WTC11 (cell line): Measurements from ENCODE around the gene SNRNP25. TPM values are rescaled to one million over a fixed set of nuclear protein-coding genes. Genes with fewer than 3 reads are reported as not detected.

Experiments
- ATAC-seq: fragments of 200-7000 bp; cut with Tn5 transposase; 2 replicates; pipeline ENCODE4 v1.10.0; 2021; ENCODE audit warnings: mild to moderate bottlenecking, moderate library complexity
- CTCF ChIA-PET: fragments of 300-600 bp; sonication (Branson Sonifier 250); formaldehyde crosslinking; loops from one replicate; lab custom pipeline; 2021; ENCODE audit warnings: antibody characterized with exemption; lab: Charles Lee
- POLR2A ChIA-PET: fragments of 350-600 bp; sonication (Branson Sonifier 250); formaldehyde crosslinking; loops from one replicate; lab custom pipeline; 2021; ENCODE audit warnings: antibody characterized with exemption; lab: Charles Lee
- DNase-seq: peaks from one replicate; pipeline ENCODE4 v3.0.0; 2021; ENCODE audit warnings: low spot score
- H3K27ac Mint-ChIP-seq: 2 replicates; pipeline ENCODE4 v1.8.0; 2021; ENCODE audit warnings: mixed read lengths
- H3K27me3 Mint-ChIP-seq: 2 replicates; pipeline ENCODE4 v1.8.0; 2021; ENCODE audit warnings: low read depth, mild to moderate bottlenecking, moderate library complexity, mixed read lengths
- H3K36me3 Mint-ChIP-seq: 2 replicates; pipeline ENCODE4 v1.8.0; 2021; ENCODE audit warnings: mixed read lengths
- H3K4me1 Mint-ChIP-seq: 2 replicates; pipeline ENCODE4 v1.8.0; 2022; ENCODE audit warnings: mixed read lengths
- H3K4me3 Mint-ChIP-seq: 2 replicates; pipeline ENCODE4 v1.8.0; 2021; ENCODE audit warnings: mild to moderate bottlenecking, moderate library complexity, mixed read lengths
- H3K9me3 Mint-ChIP-seq: 2 replicates; pipeline ENCODE4 v1.8.0; 2021; ENCODE audit warnings: mixed read lengths
- CTCF ChIP-seq: fragments of 200-600 bp; IDR thresholded peaks from 2 replicates; pipeline ENCODE4 v1.8.0; 2022; ENCODE audit warnings: antibody characterized with exemption
- SMAD4 ChIP-seq: sonication (generic); formaldehyde crosslinking; IDR thresholded peaks from 2 replicates; pipeline ENCODE4 v1.8.0; 2022; ENCODE audit warnings: mild to moderate bottlenecking, missing genetic modification reagents
- ZNF396 ChIP-seq: fragments of 250-450 bp; sonication (Bioruptor Pico); IDR thresholded peaks from 2 replicates; pipeline ENCODE4 v1.8.0; 2021; ENCODE audit warnings: mild to moderate bottlenecking, moderate library complexity, borderline replicate concordance
- microRNA-seq: library from miRNA; unstranded; fragments of <30 nt; microRNA quantifications from one replicate; pipeline ENCODE4 v1.2.0, GENCODE V29; 2022; ENCODE audit warnings: borderline number of aligned reads
- total RNA-seq: library from RNA; stranded (reverse); gene quantifications from 3 replicates; pipeline ENCODE4 v1.2.3, GENCODE V29; 2021
- TF ChIP-seq, protein P1 (sequence below): sonication (generic); formaldehyde crosslinking; IDR thresholded peaks from 2 replicates; pipeline ENCODE4 v1.8.1; 2022; ENCODE audit warnings: mild to moderate bottlenecking, moderate library complexity, missing genetic modification reagents

The SNRNP25 gene
- total RNA-seq, 1 experiment from 2014 or later: 55.9 TPM

GRCh38 chr16:106623-107324 lies 53.1 kb downstream of the SNRNP25 start:
- CTCF ChIA-PET: interaction anchor here (0.6 to 5.7 kb wide), 59 partner anchors 9 to 1604 kb away, joined by 3 to 97 read pairs (median 4); partner anchors contain the start of genes AXIN1, DECR2, HBM and HBQ1
- H3K9me3 Mint-ChIP-seq: no peaks in the 10 kb centered on the region
- H3K27ac Mint-ChIP-seq: peak overlapping the region; percentile 32; the same call in 1 of the 2 replicates
- DNase-seq (peak; percentile 50), ATAC-seq (peak; percentile 87)
- POLR2A ChIA-PET: interaction anchor here (0.5 to 0.7 kb wide), 5 partner anchors 10 to 215 kb away, joined by 3 to 5 read pairs (median 3); partner anchors contain the start of gene RHBDF1
- no peak for TF ChIP-seq SMAD4 (CRISPR knock-in tag)
- no peak for TF ChIP-seq ZNF396 (CRISPR knock-in tag)
- peak; percentile 84 for TF ChIP-seq CTCF
- TF ChIP-seq, protein P1, sequence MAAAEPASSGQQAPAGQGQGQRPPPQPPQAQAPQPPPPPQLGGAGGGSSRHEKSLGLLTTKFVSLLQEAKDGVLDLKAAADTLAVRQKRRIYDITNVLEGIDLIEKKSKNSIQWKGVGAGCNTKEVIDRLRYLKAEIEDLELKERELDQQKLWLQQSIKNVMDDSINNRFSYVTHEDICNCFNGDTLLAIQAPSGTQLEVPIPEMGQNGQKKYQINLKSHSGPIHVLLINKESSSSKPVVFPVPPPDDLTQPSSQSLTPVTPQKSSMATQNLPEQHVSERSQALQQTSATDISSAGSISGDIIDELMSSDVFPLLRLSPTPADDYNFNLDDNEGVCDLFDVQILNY (CRISPR knock-in tag): no peak
- H3K4me3 Mint-ChIP-seq: no peak overlapping the region
- peaks cover 19% of the 10 kb centered on the region for H3K36me3 Mint-ChIP-seq
- H3K4me1 Mint-ChIP-seq: 0 out of 2 replicates have a peak, but pooled peaks cover 3% of the 10 kb centered on the region
- H3K27me3 Mint-ChIP-seq: no peaks in the 10 kb centered on the region

Small RNA genes within 50 kb of the gene (microRNA-seq; reads per million reads assigned to microRNA genes)
- gene MIR6859-4: not detected

Other genes starting within 250 kb of the SNRNP25 start
- gene POLR3K, start 220 bp upstream of the SNRNP25 start, total RNA-seq: 37.9 to 40.1 TPM (median 38.6 TPM) in 3 replicates
- gene RHBDF1, start 18.8 kb downstream of the SNRNP25 start, total RNA-seq: 40.9 to 60.8 TPM (median 44.2 TPM) in 3 replicates
- gene MPG, start 24.4 kb downstream of the SNRNP25 start, total RNA-seq: 60.0 to 62.0 TPM (median 60.0 TPM) in 3 replicates
- gene NPRL3, start 84.8 kb downstream of the SNRNP25 start, total RNA-seq: 41.1 to 47.9 TPM (median 45.7 TPM) in 3 replicates
- gene HBZ, start 98.8 kb downstream of the SNRNP25 start, total RNA-seq: 0.41 to 0.53 TPM (median 0.52 TPM) in 3 replicates
- not detected in 3 replicates for gene HBM, start 112.2 kb downstream of the SNRNP25 start, total RNA-seq
- gene HBA2, start 119.0 kb downstream of the SNRNP25 start, total RNA-seq: 1.8 to 2.6 TPM (median 2.4 TPM) in 3 replicates
- 2.1 to 3.4 TPM (median 3.1 TPM) in 3 replicates for gene HBA1, start 122.9 kb downstream of the SNRNP25 start, total RNA-seq
- 3.0 to 7.8 TPM (median 5.2 TPM) in 3 replicates for gene HBQ1, start 126.6 kb downstream of the SNRNP25 start, total RNA-seq
- gene LUC7L, start 175.6 kb downstream of the SNRNP25 start, total RNA-seq: 111 to 135 TPM (median 130 TPM) in 3 replicates
- 115 to 140 TPM (median 137 TPM) in 3 replicates for gene FAM234A, start 181.0 kb downstream of the SNRNP25 start, total RNA-seq
- gene RGS11, start 222.1 kb downstream of the SNRNP25 start, total RNA-seq: 1.8 to 2.7 TPM (median 2.3 TPM) in 3 replicates
- gene ARHGDIG, start 226.8 kb downstream of the SNRNP25 start, total RNA-seq: 3.4 to 4.0 TPM (median 3.5 TPM) in 3 replicates
- 1.9 to 2.4 TPM (median 2.3 TPM) in 3 replicates for gene PDIA2, start 229.3 kb downstream of the SNRNP25 start, total RNA-seq